GM12874 (cell line): ENCODE data around the gene NBEA.

Source experiments
- TF ChIP-seq, protein P1 (sequence below): IDR thresholded peaks from 2 replicates; pipeline ENCODE4 v1.5.1; 2011; ENCODE audit warnings: low read depth, mild to moderate bottlenecking, control low read depth, low read length, moderate library complexity; ENCODE audit not compliant: insufficient read depth

Gene NBEA

DNA sequence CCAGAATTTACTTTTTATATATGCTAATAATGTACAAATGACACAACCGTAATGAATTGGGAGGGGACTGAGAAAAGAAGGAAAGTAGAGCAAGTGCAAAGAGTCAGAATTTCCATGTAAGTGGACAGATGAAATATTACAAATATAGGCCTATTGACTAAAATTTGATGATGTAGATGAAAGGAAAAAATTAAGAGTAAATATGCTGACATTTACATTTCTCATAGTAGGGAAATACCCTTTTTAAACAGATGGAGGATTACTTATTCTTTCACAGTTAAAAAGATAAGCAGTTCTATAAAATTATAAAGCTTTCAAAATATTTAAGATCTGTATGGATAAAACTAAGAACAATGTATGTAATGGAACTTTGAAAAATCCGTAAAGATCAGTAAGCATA, 185.4 kb downstream of the NBEA start:
- TF ChIP-seq, protein P1, sequence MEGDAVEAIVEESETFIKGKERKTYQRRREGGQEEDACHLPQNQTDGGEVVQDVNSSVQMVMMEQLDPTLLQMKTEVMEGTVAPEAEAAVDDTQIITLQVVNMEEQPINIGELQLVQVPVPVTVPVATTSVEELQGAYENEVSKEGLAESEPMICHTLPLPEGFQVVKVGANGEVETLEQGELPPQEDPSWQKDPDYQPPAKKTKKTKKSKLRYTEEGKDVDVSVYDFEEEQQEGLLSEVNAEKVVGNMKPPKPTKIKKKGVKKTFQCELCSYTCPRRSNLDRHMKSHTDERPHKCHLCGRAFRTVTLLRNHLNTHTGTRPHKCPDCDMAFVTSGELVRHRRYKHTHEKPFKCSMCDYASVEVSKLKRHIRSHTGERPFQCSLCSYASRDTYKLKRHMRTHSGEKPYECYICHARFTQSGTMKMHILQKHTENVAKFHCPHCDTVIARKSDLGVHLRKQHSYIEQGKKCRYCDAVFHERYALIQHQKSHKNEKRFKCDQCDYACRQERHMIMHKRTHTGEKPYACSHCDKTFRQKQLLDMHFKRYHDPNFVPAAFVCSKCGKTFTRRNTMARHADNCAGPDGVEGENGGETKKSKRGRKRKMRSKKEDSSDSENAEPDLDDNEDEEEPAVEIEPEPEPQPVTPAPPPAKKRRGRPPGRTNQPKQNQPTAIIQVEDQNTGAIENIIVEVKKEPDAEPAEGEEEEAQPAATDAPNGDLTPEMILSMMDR, result no peak

DNA sequence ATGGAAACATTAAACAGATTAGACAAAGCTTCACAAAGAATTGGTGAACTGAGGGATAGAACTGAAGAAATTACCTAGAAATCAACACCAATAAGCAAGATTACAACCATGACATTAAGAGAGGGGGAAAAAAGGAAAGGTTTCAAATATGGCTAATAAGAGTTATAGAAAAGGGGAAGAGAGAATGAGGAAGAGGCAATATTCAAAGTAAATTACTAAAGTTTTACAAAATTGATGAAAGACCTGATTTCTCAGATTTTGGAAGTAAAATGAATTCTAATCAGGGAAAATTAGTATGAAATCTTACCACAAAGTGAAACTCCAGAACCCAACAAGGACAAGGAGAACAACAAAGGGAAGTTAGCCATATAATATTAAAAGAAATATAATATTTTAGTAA, 187.4 kb downstream of the NBEA start:
- TF ChIP-seq, protein P1, result no peak

DNA sequence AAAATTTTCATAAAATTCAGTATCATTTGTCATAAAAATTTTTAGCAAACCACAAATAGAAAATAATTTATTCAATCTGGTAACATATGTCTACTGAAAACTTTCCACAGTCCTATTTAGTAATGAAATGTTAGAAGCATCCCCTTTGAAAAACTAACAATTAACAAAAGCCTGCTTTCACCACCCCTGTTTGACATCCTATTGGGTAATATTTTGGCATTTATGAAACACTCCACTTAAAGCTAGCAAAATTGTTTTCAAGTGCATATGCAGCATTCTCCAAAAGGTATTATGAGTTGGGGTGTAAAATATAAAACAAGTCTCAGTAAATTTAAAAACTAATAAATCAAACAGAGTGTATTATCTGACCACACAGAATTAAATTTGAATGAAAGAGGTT, 189.4 kb downstream of the NBEA start:
- TF ChIP-seq, protein P1, result no peak

DNA sequence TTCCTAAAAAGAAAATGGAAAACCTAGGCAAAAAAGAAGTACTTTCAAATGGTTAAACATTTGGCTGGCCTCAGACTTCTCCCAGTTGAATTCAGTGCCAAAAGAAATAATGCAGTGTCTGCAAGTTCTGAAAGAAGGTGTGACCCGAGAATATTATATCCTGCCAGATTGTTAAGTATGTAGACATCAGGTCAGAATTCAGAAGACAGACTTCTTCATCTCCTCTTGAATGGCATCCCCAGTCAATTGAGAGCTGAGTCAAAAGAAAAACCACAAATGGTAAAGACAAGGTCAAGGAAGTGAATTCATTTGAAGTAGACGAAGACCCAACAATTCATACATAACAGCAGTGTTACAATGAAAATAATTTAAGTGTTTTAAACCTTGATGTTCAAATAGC, 194.5 kb downstream of the NBEA start:
- TF ChIP-seq, protein P1, result no peak

DNA sequence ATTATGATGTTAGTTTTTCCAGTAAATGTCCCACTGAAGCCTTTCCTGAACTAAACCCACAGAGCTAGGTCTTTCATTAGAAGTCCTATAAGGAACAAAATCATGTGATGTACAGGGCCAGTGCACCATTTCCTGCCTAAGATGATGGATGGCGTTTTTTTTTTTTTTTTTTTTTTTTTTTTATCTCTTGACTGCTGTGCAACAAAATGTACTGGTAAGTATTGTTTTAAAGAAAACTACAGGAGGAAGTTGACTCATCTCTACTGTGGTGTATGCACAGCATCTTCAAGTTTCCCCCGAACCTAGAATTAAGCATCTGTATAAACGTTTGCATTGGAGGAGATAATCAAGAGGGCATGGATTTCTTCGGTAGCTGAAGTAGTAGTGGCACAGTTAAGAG, 197.5 kb downstream of the NBEA start:
- TF ChIP-seq, protein P1, result no peak

DNA sequence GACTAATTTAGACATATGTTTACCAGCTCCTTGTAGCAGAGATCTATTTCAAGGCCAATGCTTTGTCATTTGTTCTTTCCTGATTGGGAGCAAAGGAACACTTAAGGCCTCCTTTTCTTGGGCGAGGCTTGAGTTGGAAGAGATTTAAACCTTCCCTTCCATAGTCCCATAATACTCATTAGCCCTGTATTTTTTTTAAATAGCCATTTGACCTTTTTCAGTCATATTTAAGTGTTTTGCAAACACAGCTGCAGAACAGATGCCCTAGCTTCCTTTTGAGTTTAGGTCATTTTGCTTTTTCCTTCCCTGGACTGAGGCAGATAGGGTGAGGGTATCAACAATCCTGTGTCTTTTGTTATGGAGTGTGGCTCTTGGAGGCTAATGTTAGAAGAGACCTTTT, 198.3 kb downstream of the NBEA start:
- TF ChIP-seq, protein P1, result no peak

DNA sequence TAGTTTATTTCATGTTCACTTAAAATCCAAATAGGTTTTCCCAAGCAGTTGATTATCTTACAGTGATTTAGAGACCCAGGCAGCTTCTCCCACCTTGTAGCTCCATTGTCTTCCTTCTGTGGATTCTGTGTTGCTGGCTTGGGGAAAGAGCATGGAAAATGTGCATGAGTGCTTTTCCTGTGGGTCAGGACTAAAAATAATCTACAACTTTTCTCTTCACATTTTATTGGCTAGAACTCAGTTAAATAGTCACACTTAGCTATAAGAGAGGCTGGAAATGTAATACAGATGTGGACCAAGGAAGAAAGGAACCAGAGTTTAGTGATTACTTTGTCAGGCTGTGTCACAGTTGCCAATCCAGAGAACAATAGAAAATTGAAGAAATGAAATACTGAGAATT, 198.8 kb downstream of the NBEA start:
- TF ChIP-seq, protein P1, result no peak

DNA sequence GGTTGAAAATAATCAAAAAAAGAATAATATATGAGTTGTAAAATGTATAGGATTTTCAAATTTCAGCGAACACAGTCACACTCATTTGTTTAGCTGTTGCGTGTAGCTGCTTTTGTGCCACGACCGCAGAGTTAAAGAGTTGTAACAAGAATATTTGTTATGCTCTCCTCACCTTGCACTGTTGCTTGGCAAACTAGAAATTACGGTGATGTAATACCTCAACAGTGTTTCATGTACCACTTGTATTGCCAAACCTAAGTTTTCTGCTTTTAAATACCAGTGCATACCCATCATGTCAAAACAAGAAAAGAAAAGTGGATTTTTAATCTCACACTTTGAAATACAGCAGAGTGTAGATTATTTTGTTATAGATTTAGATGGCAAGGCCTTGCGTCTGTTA, 201.1 kb downstream of the NBEA start:
- TF ChIP-seq, protein P1, result no peak
